Tibial nerve (tissue), 4 donors: ENCODE measurements around the gene MADD.

ENCODE experiments used
- CTCF ChIP-seq, 5 experiments: fragments of 200-600 bp in 3 of 5; fragments of 450-650 bp in 2 of 5; sonication (generic) in 3 of 5; IDR thresholded peaks; one replicate each; pipeline ENCODE4 v1.5.1; 2016 to 2019; ENCODE audit warnings: antibody characterized with exemption in 5 of 5, mild to moderate bottlenecking in 3 of 5, moderate library complexity in 2 of 5
- EP300 ChIP-seq, 2 donors: sonication (generic); formaldehyde crosslinking; IDR thresholded peaks; one replicate each; pipeline ENCODE4 v1.6.1; 2017; ENCODE audit warnings: antibody characterized with exemption in 2 of 2, mild to moderate bottlenecking in 1 of 2
- POLR2A ChIP-seq, 2 donors: fragments of 450-650 bp; IDR thresholded peaks; one replicate each; pipeline ENCODE4 v1.6.1; 2017; ENCODE audit warnings: antibody characterized with exemption in 2 of 2, mild to moderate bottlenecking in 2 of 2, moderate library complexity in 2 of 2

GRCh38 chr11:47249378-47249715 lies 20.6 kb upstream of the MADD start:
- TF ChIP-seq CTCF (IDR thresholded peaks at IDR 0.05) (no peak), POLR2A (IDR thresholded peaks at IDR 0.05) (no peak), EP300 (IDR thresholded peaks at IDR 0.05) (no peak)
